HG02763 (cell line): Measurements from ENCODE around the gene PAK6.

Source experiments
- ATAC-seq: cut with Tn5 transposase; IDR thresholded peaks from one replicate; pipeline ENCODE4 v1.9.1; 2021; ENCODE audit warnings: mild to moderate bottlenecking, moderate library complexity; ENCODE audit not compliant: unreplicated experiment

The PAK6 gene

DNA sequence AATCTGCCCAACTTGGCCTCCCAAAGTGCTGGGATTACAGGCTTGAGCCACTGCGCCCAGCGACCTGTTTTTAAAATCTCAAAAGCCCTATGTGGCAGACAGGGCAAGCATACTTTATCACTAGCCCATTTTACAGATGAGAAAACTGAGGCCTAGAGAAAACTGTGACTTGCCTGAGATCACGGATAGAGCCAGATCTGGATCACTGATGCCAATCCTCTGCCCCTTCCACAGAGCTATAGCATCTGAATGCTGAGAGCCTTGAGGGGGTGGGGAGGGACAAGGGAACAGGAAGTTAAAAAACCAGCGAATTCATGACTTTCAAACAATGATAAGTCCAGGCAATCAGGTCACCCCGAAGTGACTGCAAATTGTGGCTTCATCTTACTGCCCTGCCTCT lies 36.7 kb downstream of the PAK6 start:
- ATAC-seq, result no peak

DNA sequence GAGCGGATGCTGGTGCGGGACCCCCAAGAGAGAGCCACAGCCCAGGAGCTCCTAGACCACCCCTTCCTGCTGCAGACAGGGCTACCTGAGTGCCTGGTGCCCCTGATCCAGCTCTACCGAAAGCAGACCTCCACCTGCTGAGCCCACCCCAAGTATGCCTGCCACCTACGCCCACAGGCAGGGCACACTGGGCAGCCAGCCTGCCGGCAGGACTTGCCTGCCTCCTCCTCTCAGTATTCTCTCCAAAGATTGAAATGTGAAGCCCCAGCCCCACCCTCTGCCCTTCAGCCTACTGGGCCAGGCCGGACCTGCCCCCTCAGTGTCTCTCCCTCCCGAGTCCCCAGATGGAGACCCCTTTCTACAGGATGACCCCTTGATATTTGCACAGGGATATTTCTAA lies 37.1 kb downstream of the PAK6 start:
- ATAC-seq, result no peak

DNA sequence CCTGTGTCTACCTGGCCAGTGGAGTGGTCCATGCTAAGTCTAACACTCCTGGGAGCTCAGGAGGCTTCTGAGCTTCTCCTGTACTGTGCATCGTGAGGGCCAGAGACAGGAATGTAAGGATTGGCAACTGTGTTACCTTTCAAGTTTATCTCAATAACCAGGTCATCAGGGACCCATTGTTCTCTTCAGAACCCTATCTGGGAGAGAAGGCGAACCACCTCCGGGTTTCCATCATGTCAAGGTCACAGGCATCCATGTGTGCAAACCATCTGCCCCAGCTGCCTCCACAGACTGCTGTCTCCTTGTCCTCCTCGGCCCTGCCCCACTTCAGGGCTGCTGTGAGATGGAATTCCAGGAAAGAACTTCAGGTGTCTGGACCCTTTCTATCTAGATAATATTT lies 38.1 kb downstream of the PAK6 start:
- ATAC-seq, result no peak

DNA sequence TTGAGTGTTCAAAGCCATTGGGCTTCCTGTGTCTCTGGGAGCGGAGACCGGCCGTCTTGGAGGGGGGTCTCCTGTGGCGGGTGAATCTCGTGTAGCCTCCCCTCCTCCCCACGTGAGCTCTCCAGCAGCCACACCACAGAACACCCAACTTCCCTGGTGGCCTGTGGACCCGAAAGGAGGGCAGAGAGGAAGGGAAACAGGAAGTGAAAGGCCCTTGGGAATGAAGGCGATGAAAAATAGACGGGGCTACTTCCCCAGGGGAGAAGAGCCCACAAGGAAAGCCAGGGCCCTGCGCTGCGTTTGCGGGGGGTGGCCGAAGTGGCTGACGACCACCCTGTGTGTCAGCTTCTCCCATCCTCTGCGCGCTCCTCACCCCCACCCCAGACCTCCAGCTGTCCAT lies 38.6 kb downstream of the PAK6 start:
- ATAC-seq, result no peak

DNA sequence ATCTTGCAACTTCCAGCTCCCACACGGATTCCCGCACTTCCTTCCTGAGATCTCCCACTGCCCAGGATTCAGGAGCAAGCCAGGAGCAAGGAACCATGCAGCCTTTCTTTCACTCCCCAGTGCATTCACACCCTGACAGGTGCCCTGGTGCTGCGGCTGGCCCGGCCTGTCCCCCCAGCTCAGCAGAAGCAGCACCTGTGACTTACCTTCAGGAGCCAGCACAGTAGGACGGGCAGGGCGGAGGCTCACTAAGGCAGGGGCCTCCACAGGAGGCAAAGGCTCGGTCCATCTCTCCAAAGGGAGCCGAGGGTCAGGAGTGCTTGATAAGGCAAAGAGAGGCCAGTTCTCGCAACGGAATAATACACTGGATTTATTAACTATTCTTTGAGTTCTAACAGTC lies 39.2 kb downstream of the PAK6 start:
- ATAC-seq, result no peak

DNA sequence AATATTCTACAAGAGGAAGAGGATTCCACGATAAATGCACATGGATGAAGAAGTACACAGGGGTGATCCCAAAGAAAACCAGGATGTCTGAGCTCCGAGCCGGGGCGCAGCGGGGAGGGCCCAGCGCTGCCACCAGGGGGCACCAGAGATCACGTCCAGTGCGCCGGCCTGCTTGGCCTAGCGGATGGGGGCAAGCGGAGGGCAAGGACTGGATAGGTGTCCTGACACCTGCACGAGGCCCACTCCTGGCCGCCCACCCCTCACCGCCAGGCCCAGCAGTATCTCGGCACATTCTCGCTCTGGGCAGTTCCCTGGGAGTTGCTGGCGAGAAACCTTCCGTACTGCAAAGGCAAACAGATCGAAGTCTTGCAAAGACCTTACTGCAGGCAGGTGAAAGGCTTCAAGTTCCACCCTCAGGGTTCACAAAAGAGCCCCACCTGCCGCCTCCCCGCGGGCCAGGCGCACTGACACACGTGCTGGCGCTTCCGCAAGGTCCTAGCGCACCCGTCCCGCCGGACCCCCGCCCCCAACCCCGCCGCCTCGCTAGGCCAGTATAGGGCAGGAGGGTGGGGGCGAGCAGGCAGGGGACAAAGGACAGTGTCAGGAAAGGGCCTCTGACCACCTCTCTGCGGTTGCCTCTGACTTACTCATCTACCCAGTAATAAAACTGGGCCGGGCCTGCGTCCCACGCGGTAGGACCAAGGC lies 40.7 kb downstream of the PAK6 start:
- no peak for ATAC-seq

DNA sequence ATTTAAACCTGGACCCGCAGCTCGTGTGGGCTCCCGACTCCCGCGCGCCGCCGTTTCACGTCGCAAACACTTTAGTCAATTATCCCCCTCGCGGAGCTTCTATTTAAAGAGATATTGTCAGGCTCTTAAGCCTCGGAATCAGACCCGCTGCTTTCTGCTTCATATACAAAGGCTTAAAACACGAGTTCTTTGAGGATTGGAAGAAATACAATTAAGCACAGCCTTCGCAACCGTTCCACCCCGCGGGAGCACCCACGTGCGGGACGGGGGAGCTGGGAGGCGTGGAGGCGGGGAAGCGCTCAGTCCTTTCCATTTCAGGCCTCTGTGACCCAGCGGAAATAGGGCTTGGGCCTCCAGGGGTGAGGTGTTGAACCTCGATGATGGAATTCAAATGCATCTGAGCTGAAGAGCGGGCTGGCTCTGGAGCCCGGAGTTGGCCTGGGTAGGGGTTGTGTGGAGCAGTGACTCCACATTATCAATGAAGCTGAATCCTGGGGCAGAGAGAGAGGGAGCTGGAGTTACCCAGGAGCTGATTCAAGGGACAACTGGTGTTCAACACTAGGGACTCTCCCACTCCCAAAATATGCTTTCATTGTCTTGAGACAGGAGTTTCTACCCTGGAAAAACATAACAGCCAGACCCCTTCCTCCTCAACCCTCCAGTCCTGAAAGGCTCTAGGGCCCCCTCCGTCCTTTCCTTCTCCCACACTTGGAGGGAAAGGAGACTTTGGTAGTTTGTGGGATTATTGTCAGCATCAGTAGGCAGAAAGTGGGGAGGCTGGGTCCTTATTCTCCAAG lies 41.6 kb downstream of the PAK6 start:
- ATAC-seq, result no peak

DNA sequence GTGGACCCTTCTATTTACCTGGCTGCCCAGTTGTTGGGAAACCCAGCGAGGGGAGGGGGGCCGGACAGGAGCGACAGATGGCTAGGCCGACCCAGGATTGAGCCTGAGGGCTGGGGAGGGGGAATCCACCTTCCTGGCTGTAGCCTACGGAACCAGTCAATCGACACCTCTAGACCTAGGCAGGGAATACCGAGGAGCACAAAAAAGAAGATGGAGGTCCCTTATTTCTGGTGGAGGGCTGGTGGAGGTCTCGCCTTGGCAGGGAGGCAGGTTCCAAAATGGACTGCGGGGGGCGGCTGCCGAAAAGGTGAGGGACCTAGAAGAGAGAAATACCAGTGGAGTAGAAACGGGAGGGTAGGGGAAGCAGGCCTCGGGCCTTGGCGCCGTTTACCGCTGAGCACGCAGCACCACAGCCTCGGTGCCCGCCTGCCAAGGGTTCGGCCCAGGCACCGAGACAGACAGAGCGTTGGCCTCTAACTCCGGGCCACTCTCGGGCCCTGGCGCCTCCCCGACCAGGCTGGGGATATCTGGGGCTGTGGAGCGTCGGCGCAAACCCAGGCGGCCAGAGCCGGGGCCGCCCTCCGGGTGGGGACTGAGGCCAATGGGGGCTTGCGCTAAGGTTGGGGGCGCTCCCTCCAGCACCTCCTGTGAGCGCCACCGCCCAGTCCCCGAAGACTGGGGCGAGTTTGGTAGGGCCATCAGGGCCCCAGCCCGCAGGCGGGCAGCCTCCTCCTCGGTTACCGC lies 42.4 kb downstream of the PAK6 start:
- ATAC-seq, result no peak

DNA sequence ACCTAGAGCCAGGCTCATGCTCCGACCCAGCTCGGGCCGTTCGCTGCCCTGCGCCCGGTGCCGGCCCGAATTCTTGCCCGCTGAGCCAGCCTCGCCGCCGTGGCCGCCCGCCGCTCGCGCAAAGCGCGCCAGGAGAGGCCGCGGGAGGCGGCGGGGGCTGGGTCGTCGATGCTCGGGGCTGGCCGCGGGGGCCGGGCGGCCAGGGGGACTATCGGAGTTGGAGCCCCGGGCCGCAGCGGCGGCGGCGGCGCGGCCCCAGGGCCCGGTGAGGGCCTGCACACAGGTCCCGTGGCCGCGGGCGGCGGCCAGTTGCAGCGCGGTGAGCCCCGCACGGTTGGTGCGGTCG lies 42.9 kb downstream of the PAK6 start:
- ATAC-seq, result no peak

DNA sequence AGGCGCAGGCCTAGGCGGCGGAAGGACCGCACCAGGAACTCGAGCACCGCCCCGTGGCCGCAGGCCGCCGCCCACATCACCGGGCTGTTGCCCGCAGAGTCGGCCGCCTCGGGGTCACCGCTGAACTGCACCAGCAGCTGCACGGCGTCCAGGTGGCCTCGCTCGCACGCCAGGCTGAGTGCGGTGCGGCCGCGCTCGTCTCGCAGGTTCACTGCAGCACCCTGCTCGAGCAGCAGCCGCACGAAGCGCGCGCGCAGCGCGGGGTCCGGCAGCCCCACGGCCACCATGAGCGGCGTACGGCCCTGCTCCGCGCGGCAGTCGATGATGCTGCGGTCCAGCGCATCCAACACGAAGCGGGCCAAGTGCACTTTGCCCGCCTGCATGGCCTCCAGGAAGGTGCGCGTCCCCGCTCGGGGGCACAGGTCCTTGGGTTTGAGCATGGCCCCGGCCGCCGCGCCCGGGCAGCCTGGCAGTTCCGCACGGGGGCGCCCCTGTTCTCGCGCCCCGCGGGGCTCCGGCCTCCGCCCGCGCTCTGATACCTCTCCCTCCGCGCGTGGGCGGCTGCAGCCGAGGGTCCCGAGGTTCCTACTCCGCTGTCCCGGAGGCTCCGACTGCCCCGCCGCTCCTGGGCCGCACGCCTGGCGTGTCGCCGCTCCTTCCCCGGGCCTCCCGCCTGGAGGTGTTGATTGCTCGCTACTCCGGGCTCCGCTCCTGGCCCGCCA lies 43.4 kb downstream of the PAK6 start:
- no peak for ATAC-seq

DNA sequence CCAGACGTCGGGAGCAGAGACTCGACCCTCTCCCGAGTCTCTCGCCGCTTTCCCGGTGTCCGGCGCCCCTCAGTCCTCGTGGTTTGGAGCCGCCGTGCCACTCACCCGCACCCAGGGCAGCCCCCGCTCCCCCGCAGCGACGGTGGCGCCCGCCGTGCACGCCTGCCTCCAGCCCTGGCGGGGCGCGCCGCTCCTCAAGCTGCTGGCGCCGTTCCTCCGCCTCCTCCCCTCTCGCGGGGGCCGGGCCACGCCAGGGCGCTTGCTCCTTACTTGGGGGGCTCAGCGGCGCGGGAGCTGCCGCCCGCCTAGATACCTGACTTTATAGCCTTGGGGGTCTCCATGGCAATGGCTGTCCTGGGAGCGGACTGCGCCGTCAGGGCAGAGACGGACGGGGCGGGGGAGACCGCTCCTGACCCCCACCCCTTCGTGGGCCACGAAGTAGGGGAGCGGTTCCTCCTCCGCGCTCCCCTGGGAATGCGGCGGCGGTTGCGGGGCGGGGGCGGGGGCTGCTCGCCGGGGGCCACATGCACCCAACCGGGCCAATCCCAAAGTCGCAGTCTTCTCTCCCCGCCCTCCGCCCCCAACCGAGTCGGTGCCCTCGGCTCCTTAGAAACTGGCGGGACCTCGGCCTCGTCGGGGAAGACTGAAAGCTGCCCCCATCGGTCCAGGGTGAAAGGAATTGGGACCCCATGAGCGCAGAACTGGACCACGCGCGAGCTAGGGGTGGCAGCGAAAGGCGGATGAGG lies 44.2 kb downstream of the PAK6 start, which contains the start of gene ANKRD63:
Gene ANKRD63 (minus strand): TSS at position 196 of the 746 bp plus-strand sequence. CDS start 478 bp downstream, outside the sequence.
- no peak for ATAC-seq

DNA sequence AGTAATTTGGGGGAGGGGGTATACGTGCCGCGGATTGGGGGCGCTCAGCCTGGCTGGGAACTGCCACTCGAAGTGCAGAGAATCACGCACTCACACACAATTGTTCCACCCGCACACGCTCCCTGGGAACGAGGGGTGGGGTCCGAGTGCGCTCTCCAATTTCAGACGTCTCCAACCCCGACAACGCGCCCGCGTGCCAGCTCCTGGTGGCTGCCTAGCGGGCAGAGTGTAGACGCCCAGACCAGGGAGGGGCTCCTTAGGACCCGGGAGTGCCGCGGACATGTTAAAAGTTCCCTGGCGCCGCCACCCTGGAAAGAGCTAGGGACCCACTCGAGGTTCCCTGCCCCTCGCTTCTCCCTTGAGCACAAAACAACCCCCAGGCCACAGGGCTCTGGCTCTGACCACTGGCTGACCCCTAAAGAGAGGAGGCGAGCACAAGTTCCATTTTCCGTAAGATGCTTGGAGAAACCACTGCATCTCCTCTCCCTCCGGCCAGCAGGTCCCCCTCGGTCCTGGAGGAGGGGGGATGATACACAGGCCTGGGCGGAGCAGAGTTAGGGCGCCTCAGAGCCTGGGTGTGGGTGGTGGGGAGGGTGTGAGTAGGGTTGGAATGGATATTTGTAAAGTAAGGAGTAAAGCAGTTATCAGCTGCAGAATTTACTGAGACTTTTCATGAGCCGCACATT lies 44.9 kb downstream of the PAK6 start:
- ATAC-seq, result no peak

DNA sequence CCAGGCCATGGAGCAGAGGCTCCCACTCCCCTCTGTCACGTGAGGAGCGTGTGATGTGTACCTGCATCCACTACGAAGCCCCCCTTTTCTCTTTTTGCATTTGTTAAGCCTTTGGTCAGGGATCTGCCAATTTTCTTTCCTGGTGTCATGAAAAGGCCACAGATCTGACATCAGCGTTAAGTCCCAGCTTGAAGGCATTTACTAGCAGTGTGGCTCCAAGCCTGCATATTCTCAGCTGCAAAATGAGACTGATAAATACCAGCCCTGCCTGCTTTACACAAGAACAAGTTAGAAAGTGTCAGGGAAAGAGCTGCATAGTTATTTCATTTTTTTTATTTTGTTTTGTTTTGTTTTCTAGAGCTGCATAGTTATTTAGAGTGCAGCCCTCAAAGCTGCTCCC lies 46.3 kb downstream of the PAK6 start:
- ATAC-seq, result no peak

DNA sequence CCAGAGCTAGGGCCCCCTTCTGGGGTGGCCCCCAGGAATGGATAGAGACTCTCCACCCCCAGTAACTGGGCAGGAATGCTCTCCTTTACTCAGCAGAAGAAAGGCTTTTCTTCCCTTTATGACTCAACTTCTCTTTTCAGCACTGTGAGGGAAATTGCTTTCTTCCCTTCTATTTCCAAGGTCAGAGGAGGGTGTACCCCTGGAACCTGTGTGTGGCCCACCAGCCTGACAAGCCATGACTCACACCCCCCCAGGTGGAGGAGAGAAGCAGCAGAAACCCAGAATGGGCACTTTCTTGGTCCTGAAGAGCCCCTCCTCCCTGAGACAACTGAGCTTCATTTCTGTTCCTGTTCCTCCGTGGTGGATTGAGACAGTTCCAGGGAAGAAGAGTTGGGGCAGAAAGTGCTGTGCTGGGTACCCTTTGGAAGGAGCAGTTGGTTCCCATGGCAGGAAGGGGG lies 46.7 kb downstream of the PAK6 start:
- no peak for ATAC-seq

DNA sequence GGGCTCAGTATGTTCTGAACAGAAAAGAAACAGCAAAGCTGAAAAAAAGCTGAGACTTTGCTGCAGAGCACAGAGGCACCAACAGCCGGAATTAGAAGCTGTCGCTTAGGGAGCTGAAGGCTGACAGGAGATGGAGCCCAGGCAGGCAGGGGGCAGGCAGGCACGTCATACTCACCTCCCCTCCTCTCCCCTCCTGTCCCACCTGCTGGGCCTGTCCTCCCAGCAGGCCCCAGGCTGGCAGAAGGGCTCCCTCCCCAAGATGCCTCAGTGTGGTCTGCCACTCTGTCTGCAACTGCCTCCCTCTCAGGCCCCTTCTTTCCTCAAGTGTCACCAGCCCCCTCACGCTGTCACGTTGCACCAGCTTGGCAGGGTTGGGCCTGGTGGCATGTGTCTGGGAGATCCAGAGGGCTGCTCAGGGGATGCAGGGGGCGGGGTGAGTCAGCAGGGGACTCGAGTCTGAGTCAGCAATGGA lies 47.2 kb downstream of the PAK6 start:
- ATAC-seq, result no peak

DNA sequence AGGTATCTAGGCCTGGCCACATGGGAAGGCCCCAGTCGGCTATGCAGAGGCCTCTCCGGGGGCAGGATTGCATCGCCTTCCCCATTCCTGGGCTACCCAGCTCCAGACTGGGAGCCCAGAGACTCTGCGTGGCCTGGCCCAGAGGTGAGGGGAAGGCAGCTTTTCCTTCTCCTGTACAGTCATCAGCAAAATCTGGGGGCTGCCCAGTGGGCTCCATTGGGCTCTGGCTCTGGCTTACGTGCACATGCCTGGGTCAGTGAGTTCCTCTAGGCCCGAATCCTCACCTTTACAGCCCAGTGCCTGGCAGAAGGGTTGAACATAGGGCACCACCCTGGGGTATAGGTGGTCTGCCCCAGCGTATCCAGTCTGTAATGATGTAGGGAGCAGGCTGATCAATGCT lies 47.9 kb downstream of the PAK6 start:
- no peak for ATAC-seq

DNA sequence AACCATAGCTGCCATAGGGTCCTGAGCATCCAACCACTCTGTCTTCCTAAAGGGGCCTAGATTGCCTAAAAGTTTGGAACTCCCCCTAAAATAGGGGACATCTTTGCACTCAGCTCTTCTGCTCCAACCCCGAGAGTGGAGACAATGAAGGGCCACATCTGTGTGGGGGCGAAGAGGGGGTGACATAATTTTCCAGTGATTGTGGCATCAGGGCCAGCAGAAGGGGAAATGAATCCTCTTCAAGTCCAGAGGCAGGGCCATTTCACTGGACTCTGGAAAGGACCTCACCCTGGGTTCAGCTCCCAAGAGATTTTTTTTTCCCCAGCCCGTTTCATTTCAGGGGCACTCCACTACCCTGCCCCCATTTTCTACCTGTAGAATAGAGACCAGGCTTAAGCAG lies 48.6 kb downstream of the PAK6 start:
- ATAC-seq, result no peak

DNA sequence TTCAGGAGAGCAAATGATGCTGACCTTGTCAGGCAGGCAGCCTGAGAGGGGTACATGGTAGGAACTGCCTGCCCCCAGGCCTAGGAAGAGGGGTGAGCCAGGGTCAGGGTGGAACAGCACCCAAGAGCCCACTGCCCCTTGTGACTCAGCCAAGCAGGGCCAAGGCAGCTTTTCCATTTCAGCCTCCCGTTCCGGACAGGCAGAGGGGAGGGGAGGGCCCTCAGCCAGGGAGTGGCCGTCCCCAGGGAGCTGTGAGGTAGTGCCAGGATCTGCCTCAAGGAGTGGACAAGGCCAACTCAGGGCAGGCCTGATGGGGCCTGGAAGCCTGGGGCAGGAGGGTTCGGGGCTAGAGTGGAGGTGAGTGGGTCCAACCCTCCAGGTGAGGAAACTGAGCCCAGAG lies 49.1 kb downstream of the PAK6 start:
- ATAC-seq, result no peak

DNA sequence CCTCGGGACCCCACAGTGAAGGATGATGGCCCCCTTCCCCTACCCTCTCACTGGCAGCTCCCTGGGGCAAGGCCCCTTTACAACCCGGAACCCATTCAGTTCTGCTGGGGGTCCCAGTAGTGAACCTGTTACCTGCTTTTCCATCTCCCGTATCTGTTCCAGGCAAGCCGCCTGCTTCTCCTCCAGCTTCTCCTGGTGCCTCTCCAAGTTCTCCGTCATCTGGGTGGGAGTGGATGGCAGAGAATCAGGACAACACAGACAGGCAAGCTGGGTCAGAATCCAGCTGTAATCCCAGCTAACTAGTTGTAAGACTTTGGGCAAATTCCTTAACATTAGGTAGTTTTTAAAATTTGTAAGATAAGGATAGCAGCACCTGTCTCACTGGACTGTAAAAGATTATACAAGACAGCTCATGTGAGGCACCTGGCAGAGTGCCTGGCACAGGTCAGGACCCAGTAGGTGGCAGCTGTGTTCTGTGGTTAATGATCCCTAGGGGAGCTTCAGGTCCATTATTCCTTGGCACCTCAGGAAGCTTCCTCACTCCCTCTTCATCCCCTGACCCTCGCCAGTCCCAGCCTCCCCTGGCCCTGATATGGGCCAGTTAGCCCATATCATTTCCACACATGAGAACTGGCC lies 50.4 kb downstream of the PAK6 start:
- no peak for ATAC-seq
